ENCODE data around the gene AWAT1. TPM values are rescaled to one million over a fixed set of nuclear protein-coding genes. Genes with fewer than 3 reads are reported as not detected.
"Not testable (repeated sequence)": the region's sequence is repeated elsewhere in the genome, so short reads cannot be mapped to it uniquely, and the experiment has no call there.

Gene AWAT1
- total and polyA plus RNA-seq, 11 donors = not detected

DNA sequence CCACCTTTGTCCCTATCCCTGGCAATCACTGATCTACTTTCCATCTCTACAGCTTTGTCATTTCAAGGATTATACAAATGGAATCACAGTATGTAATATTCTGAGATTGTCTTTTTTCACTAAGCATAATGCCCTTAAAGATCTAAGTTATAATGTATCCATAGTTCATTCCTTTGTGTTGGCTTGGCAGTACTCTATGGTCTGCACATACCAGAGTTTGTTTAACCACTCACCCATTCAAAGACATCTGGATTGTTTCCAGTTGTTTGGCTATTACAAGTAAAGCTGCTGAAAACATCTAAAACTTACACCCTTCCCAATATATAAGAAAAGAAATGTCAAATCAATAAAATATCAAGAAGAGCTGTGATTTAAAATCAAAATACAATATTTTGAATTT, 26.0 kb upstream of the AWAT1 start:
- ATAC-seq = no peak
- TF ChIP-seq POLR2A (IDR thresholded peaks at IDR 0.05) = no peak
- TF ChIP-seq, protein P1, sequence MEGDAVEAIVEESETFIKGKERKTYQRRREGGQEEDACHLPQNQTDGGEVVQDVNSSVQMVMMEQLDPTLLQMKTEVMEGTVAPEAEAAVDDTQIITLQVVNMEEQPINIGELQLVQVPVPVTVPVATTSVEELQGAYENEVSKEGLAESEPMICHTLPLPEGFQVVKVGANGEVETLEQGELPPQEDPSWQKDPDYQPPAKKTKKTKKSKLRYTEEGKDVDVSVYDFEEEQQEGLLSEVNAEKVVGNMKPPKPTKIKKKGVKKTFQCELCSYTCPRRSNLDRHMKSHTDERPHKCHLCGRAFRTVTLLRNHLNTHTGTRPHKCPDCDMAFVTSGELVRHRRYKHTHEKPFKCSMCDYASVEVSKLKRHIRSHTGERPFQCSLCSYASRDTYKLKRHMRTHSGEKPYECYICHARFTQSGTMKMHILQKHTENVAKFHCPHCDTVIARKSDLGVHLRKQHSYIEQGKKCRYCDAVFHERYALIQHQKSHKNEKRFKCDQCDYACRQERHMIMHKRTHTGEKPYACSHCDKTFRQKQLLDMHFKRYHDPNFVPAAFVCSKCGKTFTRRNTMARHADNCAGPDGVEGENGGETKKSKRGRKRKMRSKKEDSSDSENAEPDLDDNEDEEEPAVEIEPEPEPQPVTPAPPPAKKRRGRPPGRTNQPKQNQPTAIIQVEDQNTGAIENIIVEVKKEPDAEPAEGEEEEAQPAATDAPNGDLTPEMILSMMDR (IDR thresholded peaks at IDR 0.05) = no peak
- intact Hi-C loops (cut with DNase I) = no loop called here

DNA sequence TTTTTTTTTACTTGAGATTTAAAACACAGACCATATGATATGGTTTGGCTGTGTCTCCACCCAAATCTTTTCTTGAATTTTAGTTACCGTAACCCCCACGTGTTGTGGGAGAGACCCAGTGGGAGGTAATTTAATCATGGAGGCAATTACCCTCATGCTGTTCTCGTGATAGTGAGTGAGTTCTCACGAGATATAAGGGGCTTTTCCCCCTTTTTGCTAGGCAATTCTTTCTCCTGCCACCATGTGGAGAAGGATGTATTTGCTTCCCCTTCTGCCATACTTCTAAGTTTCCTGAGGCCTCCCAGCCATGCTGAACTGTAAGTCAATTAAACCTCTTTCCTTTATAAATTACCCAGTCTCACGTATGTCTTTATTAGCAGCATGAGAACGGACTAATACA, 24.9 kb upstream of the AWAT1 start:
- H3K4me1 ChIP-seq; ATAC-seq; H3K4me3 ChIP-seq; H3K9me3 ChIP-seq; H3K27me3 ChIP-seq; H3K27ac ChIP-seq; H3K36me3 ChIP-seq; intact Hi-C loops (cut with DNase I); DNase-seq: not testable (repeated sequence)
- 46 to 56% (median 52%) methylated on average over 6 of the region's 6 CpGs for WGBS, 4 donors

More for the DNA sequence above, 26.0 kb upstream of the AWAT1 start:
- Histone ChIP-seq H3K27me3 (peaks cover 0 to 9% (median 0%) of the 10 kb centered on the region in 9 donors), H3K27ac (no peak overlapping the region), H3K36me3 (no peaks in the 10 kb centered on the region), H3K4me1 (no peaks in the 10 kb centered on the region), H3K4me3 (no peak overlapping the region), H3K9me3 (no peaks in the 10 kb centered on the region)
- no peak for DNase-seq

DNA sequence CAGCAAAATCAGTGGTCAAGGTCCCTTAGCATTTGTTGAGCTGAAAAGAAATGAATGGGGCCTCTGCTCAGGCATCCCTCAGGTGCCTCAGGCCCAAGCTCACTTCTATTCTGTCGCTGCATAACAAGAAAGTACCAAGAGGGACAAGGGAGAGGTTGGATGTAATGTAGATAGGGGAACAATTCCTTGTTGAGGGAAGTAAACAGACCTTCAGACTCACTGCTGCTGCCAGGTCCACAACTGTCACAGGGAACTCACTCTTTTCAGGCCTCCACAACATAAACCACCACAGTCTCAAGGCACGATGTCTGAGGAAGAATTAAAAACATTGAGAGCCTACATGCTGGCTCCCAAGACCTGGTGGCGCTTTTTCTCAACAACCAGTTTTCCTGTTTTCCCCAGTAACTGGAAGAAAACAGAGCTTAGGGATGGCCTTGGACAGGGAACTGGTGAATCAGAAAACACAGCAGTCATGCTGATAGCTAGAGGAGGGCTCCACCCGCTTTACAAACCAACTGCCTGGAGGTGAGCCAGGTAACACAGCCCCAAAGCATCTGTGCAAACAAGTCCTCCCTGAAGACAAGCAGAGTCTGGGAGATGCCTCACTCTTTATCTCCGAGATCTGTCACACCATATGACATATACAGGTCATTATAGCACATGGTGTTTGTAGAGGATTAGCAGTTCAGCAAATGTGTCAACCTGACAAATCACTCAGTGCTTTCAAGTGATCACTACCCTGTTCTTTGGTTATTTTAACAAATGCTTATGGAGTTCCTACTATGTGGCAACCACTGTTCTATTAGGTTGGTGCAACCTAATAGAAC, 14.3 kb upstream of the AWAT1 start:
- intact Hi-C loops (cut with DNase I) = no loop called here
- TF ChIP-seq POLR2A (IDR thresholded peaks at IDR 0.05) = no peak
- TF ChIP-seq, protein P1 (IDR thresholded peaks at IDR 0.05) = no peak
- DNase-seq (peak in 1 of 5 donors; percentile 6), ATAC-seq (peak in 1 of 4 donors; percentile 46)
- no peaks in the 10 kb centered on the region for H3K9me3 ChIP-seq
- no peak overlapping the region for H3K4me3 ChIP-seq
- no peaks in the 10 kb centered on the region for H3K36me3 ChIP-seq
- H3K4me1 ChIP-seq = no peaks in the 10 kb centered on the region
- H3K27ac ChIP-seq = no peak overlapping the region
- 56 to 74% (median 69%) methylated on average over 5 of the region's 5 CpGs for WGBS, 4 donors
- peaks cover 0 to 19% (median 0%) of the 10 kb centered on the region in 9 donors for H3K27me3 ChIP-seq

DNA sequence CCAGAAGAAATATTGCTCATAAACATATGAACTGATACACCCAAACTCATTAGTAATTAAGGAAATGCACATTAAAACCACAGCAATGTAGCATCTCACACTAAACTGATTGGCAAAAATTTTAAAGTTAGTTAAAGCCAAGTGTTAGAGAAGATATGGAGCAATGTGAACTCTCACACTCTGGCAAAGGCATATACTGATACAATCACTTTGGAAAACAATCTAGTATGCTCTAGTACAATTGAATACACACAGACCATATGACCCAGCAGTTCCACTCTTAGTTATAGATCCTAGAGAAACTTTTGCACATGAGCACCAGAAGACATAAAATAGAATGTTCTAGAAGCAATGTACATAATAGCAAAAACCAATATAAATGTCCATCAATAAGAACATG, 8.4 kb upstream of the AWAT1 start:
- TF ChIP-seq POLR2A (IDR thresholded peaks at IDR 0.05) = no peak
- TF ChIP-seq, protein P1 (IDR thresholded peaks at IDR 0.05) = no peak
- Histone ChIP-seq H3K36me3 (no peaks in the 10 kb centered on the region), H3K9me3 (no peaks in the 10 kb centered on the region), H3K4me1 (no peaks in the 10 kb centered on the region), H3K27ac (no peak overlapping the region), H3K4me3 (no peak overlapping the region), H3K27me3 (peaks cover 0 to 24% (median 0%) of the 10 kb centered on the region in 9 donors)
- DNase-seq (no peak), ATAC-seq (no peak)
- intact Hi-C loops (cut with DNase I) = no loop called here

DNA sequence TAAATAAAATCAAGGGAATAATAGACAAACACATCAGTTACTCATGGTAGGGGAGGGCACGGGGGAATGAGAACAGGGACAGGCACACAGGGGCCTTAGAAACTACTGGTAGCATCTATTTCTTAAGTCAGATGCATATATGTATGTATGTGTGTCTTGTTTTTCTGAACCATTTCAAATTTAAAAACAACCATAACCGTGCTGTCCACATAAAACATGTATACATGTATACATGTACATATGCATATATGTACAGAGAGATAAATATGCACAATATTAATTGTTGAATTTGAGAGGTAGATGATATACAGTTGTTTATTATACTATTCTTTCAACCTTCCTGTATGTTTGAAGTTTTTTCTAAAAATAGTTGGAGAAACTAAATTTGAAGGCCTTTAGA, 7.8 kb upstream of the AWAT1 start:
- H3K27me3 ChIP-seq = peaks cover 0 to 24% (median 0%) of the 10 kb centered on the region in 9 donors
- no peak for DNase-seq
- peaks cover 0 to 3% (median 0%) of the 10 kb centered on the region in 12 donors for H3K4me1 ChIP-seq
- intact Hi-C loops (cut with DNase I) = no loop called here
- H3K9me3 ChIP-seq = no peaks in the 10 kb centered on the region
- 60 to 92% (median 81%) methylated on average over 2 of the region's 2 CpGs for WGBS, 4 donors
- TF ChIP-seq, protein P1 (IDR thresholded peaks at IDR 0.05) = no peak
- TF ChIP-seq POLR2A (IDR thresholded peaks at IDR 0.05) = no peak
- no peak overlapping the region for H3K4me3 ChIP-seq
- ATAC-seq = no peak
- no peak overlapping the region for H3K27ac ChIP-seq
- no peaks in the 10 kb centered on the region for H3K36me3 ChIP-seq

All from heart left ventricle (tissue), 16 donors.